H1 (cell line): ENCODE results near the gene SPARCL1. TPM values are rescaled to one million over a fixed set of nuclear protein-coding genes. Genes with fewer than 3 reads are reported as not detected.

Experiments
- CTCF ChIA-PET: fragments of 300-600 bp; sonication (Branson Sonifier 250); formaldehyde crosslinking; loops from one replicate; lab custom pipeline; 2021; ENCODE audit not compliant: partially characterized antibody; lab: Charles Lee
- POLR2A ChIA-PET: fragments of 300-600 bp; sonication (Branson Sonifier 250); formaldehyde crosslinking; loops from one replicate; lab custom pipeline; 2021; ENCODE audit warnings: inconsistent platforms; ENCODE audit not compliant: partially characterized antibody; lab: Charles Lee
- DNase-seq, 2 experiments: peaks; one replicate each; pipeline versions ENCODE4 v3.0.0 to v3.0.0-alpha.2; 2010 to 2022; ENCODE audit warnings: low spot score in 2 of 2, low read depth in 1 of 2, mixed read lengths in 1 of 2
- FAIRE-seq: peaks from 2 replicates; lab custom pipeline; 2011; peaks lifted over from hg19 to GRCh38; lab: Jason Lieb, UNC
- H2AFZ ChIP-seq: 2 replicates; pipeline ENCODE4 v1.8.1; 2012; ENCODE audit warnings: low read length, inconsistent platforms
- H2AK5ac ChIP-seq: 2 replicates; pipeline ENCODE4 v1.6.1; 2013; ENCODE audit warnings: low read depth, low read length
- H2BK120ac ChIP-seq: replicated peaks from 2 replicates; pipeline ENCODE3; 2013; ENCODE audit warnings: low read depth, low read length, inconsistent platforms
- H2BK12ac ChIP-seq: 2 replicates; pipeline ENCODE4 v1.6.1; 2013; ENCODE audit warnings: low read depth, low read length
- H2BK15ac ChIP-seq: 2 replicates; pipeline ENCODE4 v1.6.1; 2013; ENCODE audit warnings: low read length
- H2BK20ac ChIP-seq: 2 replicates; pipeline ENCODE4 v1.6.1; 2013; ENCODE audit warnings: low read length
- H2BK5ac ChIP-seq: 2 replicates; pipeline ENCODE4 v1.6.1; 2013; ENCODE audit warnings: low read depth, low read length
- H3K14ac ChIP-seq: 2 replicates; pipeline ENCODE4 v1.6.1; 2013; ENCODE audit warnings: inconsistent platforms; ENCODE audit not compliant: insufficient read length
- H3K18ac ChIP-seq: 2 replicates; pipeline ENCODE4 v1.6.1; 2013; ENCODE audit warnings: low read length; ENCODE audit errors: extremely low read depth
- H3K23ac ChIP-seq: 2 replicates; pipeline ENCODE4 v1.6.1; 2013; ENCODE audit warnings: inconsistent platforms; ENCODE audit not compliant: insufficient read length
- H3K23me2 ChIP-seq: 2 replicates; pipeline ENCODE4 v1.6.1; 2013; ENCODE audit warnings: low read depth, low read length
- H3K27ac ChIP-seq: 2 replicates; pipeline ENCODE4 v1.6.1; 2011; ENCODE audit warnings: low read depth, low read length, inconsistent platforms
- H3K27me3 ChIP-seq, 4 experiments: replicated peaks in 1 of 4; 1 replicate in 1 of 4; 2 replicates in 3 of 4; pipeline versions ENCODE4 v1.6.1 to v1.8.1; 2011 to 2013; ENCODE audit warnings: low read length in 3 of 4, mild to moderate bottlenecking in 3 of 4, inconsistent platforms in 2 of 4, mixed read lengths in 2 of 4, moderate library complexity in 1 of 4; ENCODE audit not compliant: control insufficient read depth in 3 of 4, insufficient read depth in 3 of 4; ENCODE audit errors: extremely low read depth in 1 of 4
- H3K36me3 ChIP-seq, 4 experiments: 2 replicates each; pipeline versions ENCODE4 v1.6.1 to v1.8.1; 2011 to 2013; ENCODE audit warnings: mild to moderate bottlenecking in 4 of 4, low read length in 3 of 4, moderate library complexity in 2 of 4, control low read depth in 1 of 4, inconsistent platforms in 1 of 4; ENCODE audit not compliant: insufficient read depth in 4 of 4, control insufficient read depth in 2 of 4
- H3K4ac ChIP-seq: replicated peaks from 2 replicates; pipeline ENCODE3; 2013; ENCODE audit warnings: low read length, low read depth, mixed read lengths, inconsistent platforms; ENCODE audit not compliant: insufficient read length
- H3K4me1 ChIP-seq, 4 experiments: replicated peaks in 1 of 4; 1 replicate in 1 of 4; 2 replicates in 3 of 4; pipeline versions ENCODE4 v1.6.1 to v1.8.1; 2011 to 2013; ENCODE audit warnings: low read length in 3 of 4, inconsistent platforms in 2 of 4, mixed read lengths in 1 of 4; ENCODE audit not compliant: insufficient read depth in 4 of 4, control insufficient read depth in 3 of 4
- H3K4me2 ChIP-seq, 2 experiments: 2 replicates each; pipeline versions ENCODE4 v1.6.1 to v1.8.1; 2011 to 2013; ENCODE audit warnings: low read depth in 2 of 2, low read length in 2 of 2, control low read depth in 1 of 2, inconsistent platforms in 1 of 2, mild to moderate bottlenecking in 1 of 2; ENCODE audit not compliant: insufficient read depth in 1 of 2
- H3K4me3 ChIP-seq, 4 experiments: fragments of 200-600, 300-600 bp in 1 of 4; sonication (generic), shearing (Covaris generic), sonication (Bioruptor Twin) in 1 of 4; 2 replicates each; pipeline versions ENCODE4 v1.5.1 to v1.8.1; 2011 to 2016; ENCODE audit warnings: low read length in 4 of 4, low read depth in 3 of 4, control low read depth in 2 of 4, inconsistent platforms in 2 of 4, mild to moderate bottlenecking in 2 of 4, mixed read lengths in 1 of 4, moderate library complexity in 1 of 4; ENCODE audit not compliant: insufficient read depth in 2 of 4; ENCODE audit errors: extremely low read depth in 1 of 4
- H3K56ac ChIP-seq: replicated peaks from 2 replicates; pipeline ENCODE3; 2013; ENCODE audit warnings: low read depth, mild to moderate bottlenecking, mixed read lengths, low read length, inconsistent platforms; ENCODE audit not compliant: insufficient read length
- H3K79me1 ChIP-seq: 2 replicates; pipeline ENCODE4 v1.6.1; 2013; ENCODE audit warnings: low read depth, low read length, control low read depth
- H3K79me2 ChIP-seq, 2 experiments: 2 replicates each; pipeline versions ENCODE4 v1.6.1 to v1.8.1; 2012 to 2013; ENCODE audit warnings: low read length in 2 of 2, mild to moderate bottlenecking in 2 of 2, inconsistent platforms in 1 of 2; ENCODE audit not compliant: insufficient read depth in 2 of 2, control insufficient read depth in 1 of 2
- H3K9ac ChIP-seq, 4 experiments: replicated peaks in 1 of 4; 1 replicate in 1 of 4; 2 replicates in 3 of 4; pipeline versions ENCODE4 v1.6.1 to v1.8.1; 2011 to 2013; ENCODE audit warnings: low read depth in 3 of 4, low read length in 3 of 4, control low read depth in 2 of 4, mild to moderate bottlenecking in 2 of 4, moderate library complexity in 2 of 4, inconsistent platforms in 1 of 4; ENCODE audit errors: extremely low read depth in 1 of 4
- H3K9me3 ChIP-seq, 2 experiments: 2 replicates each; pipeline versions ENCODE4 v1.6.1 to v1.8.1; 2012 to 2013; ENCODE audit warnings: mild to moderate bottlenecking in 2 of 2, moderate library complexity in 2 of 2, control low read depth in 1 of 2, inconsistent platforms in 1 of 2, low read depth in 1 of 2, low read length in 1 of 2, mixed read lengths in 1 of 2; ENCODE audit not compliant: insufficient read depth in 2 of 2
- H4K20me1 ChIP-seq, 2 experiments: replicated peaks in 1 of 2; 2 replicates each; pipeline versions ENCODE3 to v1.8.1; 2011 to 2013; ENCODE audit warnings: inconsistent platforms in 2 of 2, low read length in 2 of 2, mild to moderate bottlenecking in 1 of 2; ENCODE audit not compliant: insufficient read depth in 2 of 2, control insufficient read depth in 1 of 2
- H4K5ac ChIP-seq: 2 replicates; pipeline ENCODE4 v1.6.1; 2013; ENCODE audit warnings: low read length, low read depth, mixed read lengths, inconsistent platforms; ENCODE audit not compliant: insufficient read length
- H4K8ac ChIP-seq: 2 replicates; pipeline ENCODE4 v1.8.0; 2013; ENCODE audit warnings: mild to moderate bottlenecking, moderate library complexity, low read length, inconsistent platforms; ENCODE audit not compliant: insufficient read depth; ENCODE audit errors: extremely low read depth
- H4K91ac ChIP-seq: replicated peaks from 2 replicates; pipeline ENCODE3; 2013; ENCODE audit warnings: low read length, mixed read lengths, inconsistent platforms; ENCODE audit not compliant: insufficient read length
- BCL11A ChIP-seq, 2 experiments: IDR thresholded peaks; one replicate each; pipeline ENCODE4 v1.6.1; 2011; ENCODE audit warnings: low read depth in 2 of 2, low read length in 2 of 2, mild to moderate bottlenecking in 2 of 2
- CEBPB ChIP-seq: IDR thresholded peaks from 2 replicates; pipeline ENCODE4 v1.6.1; 2012; ENCODE audit warnings: low read depth, low read length
- CHD1 ChIP-seq: IDR thresholded peaks from 2 replicates; pipeline ENCODE4 v1.6.1; 2012; ENCODE audit warnings: low read depth, low read length, improper control_type of control experiment
- EP300 ChIP-seq, 2 experiments: IDR thresholded peaks; 1 replicate in 1 of 2; 2 replicates in 1 of 2; pipeline ENCODE4 v1.6.1; 2011 to 2012; ENCODE audit warnings: low read depth in 2 of 2, low read length in 2 of 2, mild to moderate bottlenecking in 2 of 2, borderline replicate concordance in 1 of 2, inconsistent platforms in 1 of 2, moderate library complexity in 1 of 2
- EZH2 ChIP-seq: fragments of 200-600 bp; sonication (generic); IDR thresholded peaks from 2 replicates; pipeline ENCODE4 v1.7.1; 2012; ENCODE audit warnings: low read depth, mild to moderate bottlenecking, moderate library complexity, low read length, inconsistent platforms; ENCODE audit not compliant: severe bottlenecking
- GTF2F1 ChIP-seq: IDR thresholded peaks from 2 replicates; pipeline ENCODE4 v1.6.1; 2012; ENCODE audit warnings: low read depth, low read length, improper control_type of control experiment, borderline replicate concordance
- HDAC6 ChIP-seq: IDR thresholded peaks from one replicate; pipeline ENCODE4 v1.7.1; 2012; ENCODE audit warnings: low read depth, mild to moderate bottlenecking, inconsistent platforms, low read length, moderate library complexity
- JUN ChIP-seq: IDR thresholded peaks from 2 replicates; pipeline ENCODE4 v1.6.1; 2011; ENCODE audit warnings: low read depth, mild to moderate bottlenecking, improper control_type of control experiment, low read length
- MAFK ChIP-seq: IDR thresholded peaks from 2 replicates; pipeline ENCODE4 v1.6.1; 2012; ENCODE audit warnings: low read depth, mild to moderate bottlenecking, improper control_type of control experiment, low read length
- NRF1 ChIP-seq: IDR thresholded peaks from 2 replicates; pipeline ENCODE4 v1.6.1; 2011; ENCODE audit warnings: mild to moderate bottlenecking, low read depth, low read length, improper control_type of control experiment
- SIRT6 ChIP-seq: IDR thresholded peaks from one replicate; pipeline ENCODE4 v1.7.1; 2012; ENCODE audit warnings: low read length, inconsistent platforms
- SIX5 ChIP-seq: IDR thresholded peaks from 2 replicates; pipeline ENCODE4 v1.6.1; 2011; ENCODE audit warnings: mild to moderate bottlenecking, low read depth, low read length
- SUZ12 ChIP-seq: fragments of 200-600 bp; sonication (generic); IDR thresholded peaks from 2 replicates; pipeline ENCODE4 v1.6.1; 2012; ENCODE audit warnings: mild to moderate bottlenecking, inconsistent platforms, low read length, moderate library complexity, mixed read lengths
- TAF1 ChIP-seq: IDR thresholded peaks from 2 replicates; pipeline ENCODE4 v1.6.1; 2011; ENCODE audit warnings: mild to moderate bottlenecking, low read depth, low read length
- TAF7 ChIP-seq: optimal IDR thresholded peaks from 2 replicates; pipeline ENCODE3; 2011; ENCODE audit warnings: low read depth, mild to moderate bottlenecking, inconsistent platforms, low read length, moderate library complexity, borderline replicate concordance
- TBP ChIP-seq: IDR thresholded peaks from 2 replicates; pipeline ENCODE4 v1.6.1; 2011; ENCODE audit warnings: low read depth, low read length, improper control_type of control experiment
- ZNF274 ChIP-seq: IDR thresholded peaks from 2 replicates; pipeline ENCODE4 v1.7.0; 2012; ENCODE audit warnings: low read length, borderline replicate concordance; ENCODE audit errors: extremely low read depth
- polyA plus RNA-seq, 7 experiments: library from polyadenylated mRNA; depleted of rRNA in 3 of 7; stranded (reverse) in 5 of 7; unstranded in 2 of 7; fragments of >200 nt in 5 of 7; fragments of 200-250 nt in 2 of 7; gene quantifications; 1 replicate in 5 of 7; 2 replicates in 1 of 7; 4 replicates in 1 of 7; pipeline versions ENCODE4 v1.2.1 to v1.2.3, GENCODE V29; 2011 to 2013; ENCODE audit warnings: missing spikeins in 2 of 7, mixed read lengths in 2 of 7
- total RNA-seq: library from RNA; stranded (reverse); fragmentation: NEBNext Ultra II Directional; extraction: Animal tissue kit (Norgen Biotek cat#: 25700); gene quantifications from 2 replicates; pipeline ENCODE4 v1.2.1, GENCODE V29; 2021

SPARCL1 gene
- total and polyA plus RNA-seq, 2 of the 8 experiments (the other 6 are each of a cell fraction or from before 2014, with no cell fraction given): 0.48 to 0.51 TPM

DNA sequence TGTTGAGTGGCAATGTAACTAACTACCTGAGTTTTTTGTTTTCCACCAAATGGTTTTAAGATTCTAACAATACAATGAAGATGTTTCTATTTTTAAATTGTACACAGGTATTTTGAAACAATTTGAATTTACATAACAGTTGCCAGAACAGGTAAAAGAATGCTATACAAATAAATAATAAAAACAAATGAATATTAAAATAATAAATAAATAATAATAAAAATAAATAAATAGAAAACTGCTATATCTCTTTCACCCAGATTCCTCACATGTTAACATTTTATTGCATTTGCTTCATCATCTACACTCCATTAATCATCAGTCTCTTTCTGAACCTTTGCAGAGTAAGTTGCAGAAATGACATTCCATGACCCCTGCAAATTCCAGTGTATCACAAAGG, 46.8 kb upstream of the SPARCL1 start:
- no peaks in the 10 kb centered on the region for H3K79me1 ChIP-seq
- H3K79me2 ChIP-seq: no peaks in the 10 kb centered on the region
- CTCF ChIA-PET: no interaction called here
- no peak for FAIRE-seq
- no peak overlapping the region for H2BK20ac ChIP-seq
- H4K91ac ChIP-seq: no peak overlapping the region
- H3K9me3 ChIP-seq: no peaks in the 10 kb centered on the region
- no peak overlapping the region for H3K23ac ChIP-seq
- no peak overlapping the region for H3K18ac ChIP-seq
- peaks cover 0 to 3% (median 0%) of the 10 kb centered on the region in 4 experiments; a peak in 1 of 7 replicates for H3K4me1 ChIP-seq
- H3K14ac ChIP-seq: no peak overlapping the region
- no peak overlapping the region for H2AK5ac ChIP-seq
- H3K4me3 ChIP-seq: no peak overlapping the region
- no peak overlapping the region for H3K56ac ChIP-seq
- no peak overlapping the region for H2BK12ac ChIP-seq
- POLR2A ChIA-PET: no interaction called here
- H3K27ac ChIP-seq: no peak overlapping the region
- H3K4me2 ChIP-seq: no peak overlapping the region
- H2BK15ac ChIP-seq: no peak overlapping the region
- no peaks in the 10 kb centered on the region for H3K27me3 ChIP-seq
- no peak overlapping the region for H2AFZ ChIP-seq
- H3K36me3 ChIP-seq: no peaks in the 10 kb centered on the region
- no peak overlapping the region for H3K9ac ChIP-seq
- no peak for TF ChIP-seq ZNF274
- TF ChIP-seq MAFK: no peak
- no peak for TF ChIP-seq SIRT6
- TF ChIP-seq EZH2: no peak
- no peak for TF ChIP-seq NRF1
- no peak for TF ChIP-seq TAF7
- no peak for TF ChIP-seq JUN
- TF ChIP-seq BCL11A (IDR thresholded peaks at IDR 0.05; ENCODE audit: low read depth in 2 of 2, low read length in 2 of 2): no peak
- no peak for TF ChIP-seq CEBPB
- no peak for TF ChIP-seq EP300 (IDR thresholded peaks at IDR 0.05; ENCODE audit: borderline replicate concordance in 1 of 2, low read depth in 2 of 2, low read length in 2 of 2)
- no peak for TF ChIP-seq GTF2F1
- no peak for TF ChIP-seq TBP
- TF ChIP-seq SIX5: no peak
- TF ChIP-seq TAF1: no peak
- no peak for TF ChIP-seq SUZ12
- no peak for TF ChIP-seq CHD1
- no peak for TF ChIP-seq HDAC6
- TF ChIP-seq, all 59 proteins: peak for 0
- Histone ChIP-seq H3K23me2 (no peaks in the 10 kb centered on the region), H4K8ac (no peak overlapping the region), H2BK120ac (no peak overlapping the region), H4K5ac (no peak overlapping the region), H2BK5ac (no peak overlapping the region), H3K4ac (no peak overlapping the region), H4K20me1 (no peaks in the 10 kb centered on the region)
- DNase-seq: no peak
